H1 (cell line): ENCODE measurements around the gene OTUD1. TPM values are rescaled to one million over a fixed set of nuclear protein-coding genes. Genes with fewer than 3 reads are reported as not detected.

Experiments
- CTCF ChIA-PET: fragments of 300-600 bp; sonication (Branson Sonifier 250); formaldehyde crosslinking; loops from one replicate; lab custom pipeline; 2021; ENCODE audit not compliant: partially characterized antibody; lab: Charles Lee
- POLR2A ChIA-PET: fragments of 300-600 bp; sonication (Branson Sonifier 250); formaldehyde crosslinking; loops from one replicate; lab custom pipeline; 2021; ENCODE audit warnings: inconsistent platforms; ENCODE audit not compliant: partially characterized antibody; lab: Charles Lee
- DNase-seq, 2 experiments: peaks; one replicate each; pipeline versions ENCODE4 v3.0.0 to v3.0.0-alpha.2; 2010 to 2022; ENCODE audit warnings: low spot score in 2 of 2, low read depth in 1 of 2, mixed read lengths in 1 of 2
- FAIRE-seq: peaks from 2 replicates; lab custom pipeline; 2011; peaks lifted over from hg19 to GRCh38; lab: Jason Lieb, UNC
- H2AFZ ChIP-seq: 2 replicates; pipeline ENCODE4 v1.8.1; 2012; ENCODE audit warnings: low read length, inconsistent platforms
- H2AK5ac ChIP-seq: 2 replicates; pipeline ENCODE4 v1.6.1; 2013; ENCODE audit warnings: low read depth, low read length
- H2BK120ac ChIP-seq: replicated peaks from 2 replicates; pipeline ENCODE3; 2013; ENCODE audit warnings: low read depth, low read length, inconsistent platforms
- H2BK12ac ChIP-seq: 2 replicates; pipeline ENCODE4 v1.6.1; 2013; ENCODE audit warnings: low read depth, low read length
- H2BK15ac ChIP-seq: 2 replicates; pipeline ENCODE4 v1.6.1; 2013; ENCODE audit warnings: low read length
- H2BK20ac ChIP-seq: 2 replicates; pipeline ENCODE4 v1.6.1; 2013; ENCODE audit warnings: low read length
- H2BK5ac ChIP-seq: 2 replicates; pipeline ENCODE4 v1.6.1; 2013; ENCODE audit warnings: low read depth, low read length
- H3K14ac ChIP-seq: 2 replicates; pipeline ENCODE4 v1.6.1; 2013; ENCODE audit warnings: inconsistent platforms; ENCODE audit not compliant: insufficient read length
- H3K18ac ChIP-seq: 2 replicates; pipeline ENCODE4 v1.6.1; 2013; ENCODE audit warnings: low read length; ENCODE audit errors: extremely low read depth
- H3K23ac ChIP-seq: 2 replicates; pipeline ENCODE4 v1.6.1; 2013; ENCODE audit warnings: inconsistent platforms; ENCODE audit not compliant: insufficient read length
- H3K23me2 ChIP-seq: 2 replicates; pipeline ENCODE4 v1.6.1; 2013; ENCODE audit warnings: low read depth, low read length
- H3K27ac ChIP-seq: 2 replicates; pipeline ENCODE4 v1.6.1; 2011; ENCODE audit warnings: low read depth, low read length, inconsistent platforms
- H3K27me3 ChIP-seq, 4 experiments: replicated peaks in 1 of 4; 1 replicate in 1 of 4; 2 replicates in 3 of 4; pipeline versions ENCODE4 v1.6.1 to v1.8.1; 2011 to 2013; ENCODE audit warnings: low read length in 3 of 4, mild to moderate bottlenecking in 3 of 4, inconsistent platforms in 2 of 4, mixed read lengths in 2 of 4, moderate library complexity in 1 of 4; ENCODE audit not compliant: control insufficient read depth in 3 of 4, insufficient read depth in 3 of 4; ENCODE audit errors: extremely low read depth in 1 of 4
- H3K36me3 ChIP-seq, 4 experiments: 2 replicates each; pipeline versions ENCODE4 v1.6.1 to v1.8.1; 2011 to 2013; ENCODE audit warnings: mild to moderate bottlenecking in 4 of 4, low read length in 3 of 4, moderate library complexity in 2 of 4, control low read depth in 1 of 4, inconsistent platforms in 1 of 4; ENCODE audit not compliant: insufficient read depth in 4 of 4, control insufficient read depth in 2 of 4
- H3K4ac ChIP-seq: replicated peaks from 2 replicates; pipeline ENCODE3; 2013; ENCODE audit warnings: low read length, low read depth, mixed read lengths, inconsistent platforms; ENCODE audit not compliant: insufficient read length
- H3K4me1 ChIP-seq, 4 experiments: replicated peaks in 1 of 4; 1 replicate in 1 of 4; 2 replicates in 3 of 4; pipeline versions ENCODE4 v1.6.1 to v1.8.1; 2011 to 2013; ENCODE audit warnings: low read length in 3 of 4, inconsistent platforms in 2 of 4, mixed read lengths in 1 of 4; ENCODE audit not compliant: insufficient read depth in 4 of 4, control insufficient read depth in 3 of 4
- H3K4me2 ChIP-seq, 2 experiments: 2 replicates each; pipeline versions ENCODE4 v1.6.1 to v1.8.1; 2011 to 2013; ENCODE audit warnings: low read depth in 2 of 2, low read length in 2 of 2, control low read depth in 1 of 2, inconsistent platforms in 1 of 2, mild to moderate bottlenecking in 1 of 2; ENCODE audit not compliant: insufficient read depth in 1 of 2
- H3K4me3 ChIP-seq, 4 experiments: fragments of 200-600, 300-600 bp in 1 of 4; sonication (generic), shearing (Covaris generic), sonication (Bioruptor Twin) in 1 of 4; 2 replicates each; pipeline versions ENCODE4 v1.5.1 to v1.8.1; 2011 to 2016; ENCODE audit warnings: low read length in 4 of 4, low read depth in 3 of 4, control low read depth in 2 of 4, inconsistent platforms in 2 of 4, mild to moderate bottlenecking in 2 of 4, mixed read lengths in 1 of 4, moderate library complexity in 1 of 4; ENCODE audit not compliant: insufficient read depth in 2 of 4; ENCODE audit errors: extremely low read depth in 1 of 4
- H3K56ac ChIP-seq: replicated peaks from 2 replicates; pipeline ENCODE3; 2013; ENCODE audit warnings: low read depth, mild to moderate bottlenecking, mixed read lengths, low read length, inconsistent platforms; ENCODE audit not compliant: insufficient read length
- H3K79me1 ChIP-seq: 2 replicates; pipeline ENCODE4 v1.6.1; 2013; ENCODE audit warnings: low read depth, low read length, control low read depth
- H3K79me2 ChIP-seq, 2 experiments: 2 replicates each; pipeline versions ENCODE4 v1.6.1 to v1.8.1; 2012 to 2013; ENCODE audit warnings: low read length in 2 of 2, mild to moderate bottlenecking in 2 of 2, inconsistent platforms in 1 of 2; ENCODE audit not compliant: insufficient read depth in 2 of 2, control insufficient read depth in 1 of 2
- H3K9ac ChIP-seq, 4 experiments: replicated peaks in 1 of 4; 1 replicate in 1 of 4; 2 replicates in 3 of 4; pipeline versions ENCODE4 v1.6.1 to v1.8.1; 2011 to 2013; ENCODE audit warnings: low read depth in 3 of 4, low read length in 3 of 4, control low read depth in 2 of 4, mild to moderate bottlenecking in 2 of 4, moderate library complexity in 2 of 4, inconsistent platforms in 1 of 4; ENCODE audit errors: extremely low read depth in 1 of 4
- H3K9me3 ChIP-seq, 2 experiments: 2 replicates each; pipeline versions ENCODE4 v1.6.1 to v1.8.1; 2012 to 2013; ENCODE audit warnings: mild to moderate bottlenecking in 2 of 2, moderate library complexity in 2 of 2, control low read depth in 1 of 2, inconsistent platforms in 1 of 2, low read depth in 1 of 2, low read length in 1 of 2, mixed read lengths in 1 of 2; ENCODE audit not compliant: insufficient read depth in 2 of 2
- H4K20me1 ChIP-seq, 2 experiments: replicated peaks in 1 of 2; 2 replicates each; pipeline versions ENCODE3 to v1.8.1; 2011 to 2013; ENCODE audit warnings: inconsistent platforms in 2 of 2, low read length in 2 of 2, mild to moderate bottlenecking in 1 of 2; ENCODE audit not compliant: insufficient read depth in 2 of 2, control insufficient read depth in 1 of 2
- H4K5ac ChIP-seq: 2 replicates; pipeline ENCODE4 v1.6.1; 2013; ENCODE audit warnings: low read length, low read depth, mixed read lengths, inconsistent platforms; ENCODE audit not compliant: insufficient read length
- H4K8ac ChIP-seq: 2 replicates; pipeline ENCODE4 v1.8.0; 2013; ENCODE audit warnings: mild to moderate bottlenecking, moderate library complexity, low read length, inconsistent platforms; ENCODE audit not compliant: insufficient read depth; ENCODE audit errors: extremely low read depth
- H4K91ac ChIP-seq: replicated peaks from 2 replicates; pipeline ENCODE3; 2013; ENCODE audit warnings: low read length, mixed read lengths, inconsistent platforms; ENCODE audit not compliant: insufficient read length
- CBX5 ChIP-seq: fragments of 300-800, 300-1000 bp; sonication (generic); IDR thresholded peaks from 2 replicates; pipeline ENCODE4 v1.7.1; 2016; ENCODE audit warnings: antibody characterized with exemption, low read length, low read depth
- HDAC2 ChIP-seq, 2 experiments: fragments of 300-600 bp in 1 of 2; sonication (generic) in 1 of 2; IDR thresholded peaks; 2 replicates each; pipeline ENCODE4 v1.6.1; 2011 to 2012; ENCODE audit warnings: low read depth in 2 of 2, low read length in 2 of 2, mild to moderate bottlenecking in 2 of 2, moderate library complexity in 2 of 2, borderline replicate concordance in 1 of 2, inconsistent platforms in 1 of 2
- SIX5 ChIP-seq: IDR thresholded peaks from 2 replicates; pipeline ENCODE4 v1.6.1; 2011; ENCODE audit warnings: mild to moderate bottlenecking, low read depth, low read length
- WGBS, 2 experiments: shearing (Covaris generic) in 1 of 2; methylation state at CpG; one replicate each; pipeline versions ENCODE4 v1.1.6 to v1.1.7; 2013 to 2015; ENCODE audit warnings: low lambda C conversion rate in 2 of 2, mixed read lengths in 2 of 2, inconsistent platforms in 1 of 2, low coverage in 1 of 2, missing lambda C conversion rate in 1 of 2; ENCODE audit not compliant: insufficient replicate concordance in 2 of 2, insufficient coverage in 1 of 2, insufficient read length in 1 of 2; ENCODE audit errors: extremely low coverage in 1 of 2, missing lambda C conversion rate in 1 of 2; 5-methylcytosine and 5-hydroxymethylcytosine counted together
- polyA plus RNA-seq, 7 experiments: library from polyadenylated mRNA; depleted of rRNA in 3 of 7; stranded (reverse) in 5 of 7; unstranded in 2 of 7; fragments of >200 nt in 5 of 7; fragments of 200-250 nt in 2 of 7; gene quantifications; 1 replicate in 5 of 7; 2 replicates in 1 of 7; 4 replicates in 1 of 7; pipeline versions ENCODE4 v1.2.1 to v1.2.3, GENCODE V29; 2011 to 2013; ENCODE audit warnings: missing spikeins in 2 of 7, mixed read lengths in 2 of 7
- total RNA-seq: library from RNA; stranded (reverse); fragmentation: NEBNext Ultra II Directional; extraction: Animal tissue kit (Norgen Biotek cat#: 25700); gene quantifications from 2 replicates; pipeline ENCODE4 v1.2.1, GENCODE V29; 2021

Gene OTUD1
- total and polyA plus RNA-seq, 2 of the 8 experiments (the other 6 are each of a cell fraction or from before 2014, with no cell fraction given): 1.3 to 7.1 TPM

DNA sequence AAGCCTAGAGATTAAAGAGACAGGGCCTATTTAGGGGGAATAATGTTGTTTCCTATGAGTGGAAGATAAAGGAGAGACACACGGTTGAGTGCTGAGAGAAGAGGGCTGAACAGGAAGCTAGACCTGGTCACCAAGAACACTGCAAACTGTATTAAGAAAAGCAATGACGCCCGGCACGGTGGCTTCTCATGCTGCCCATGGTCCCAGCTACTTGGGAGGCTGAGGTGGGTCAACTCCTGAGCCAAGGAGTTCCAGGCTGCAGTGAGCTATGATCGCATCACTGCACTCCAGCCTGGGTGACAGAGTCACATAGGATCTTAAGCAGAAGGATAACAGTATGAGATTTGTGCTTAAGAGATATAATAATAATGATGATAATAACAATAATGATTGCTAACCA is 19.7 kb upstream of the OTUD1 start:
- H3K56ac ChIP-seq: no peak overlapping the region
- no peaks in the 10 kb centered on the region for H3K79me2 ChIP-seq
- no peak overlapping the region for H3K9ac ChIP-seq
- H3K4me3 ChIP-seq: no peak overlapping the region
- ChIA-PET POLR2A (interaction anchor here (0.6 kb wide), 1 partner anchor 33 kb away, joined by 4 read pairs; no protein-coding TSS in a partner anchor), CTCF (interaction anchor here (0.9 to 1.5 kb wide), 2 partner anchors 19 to 78 kb away, joined by 3 read pairs; no protein-coding TSS in a partner anchor)
- no peak overlapping the region for H3K4me2 ChIP-seq
- no peak overlapping the region for H3K27ac ChIP-seq
- no peak overlapping the region for H3K18ac ChIP-seq
- H4K5ac ChIP-seq: no peak overlapping the region
- no peak overlapping the region for H2BK120ac ChIP-seq
- H3K4me1 ChIP-seq: peaks cover 0 to 10% (median 9%) of the 10 kb centered on the region in 4 experiments; a peak in 5 of 7 replicates
- H3K27me3 ChIP-seq: no peaks in the 10 kb centered on the region
- no peak overlapping the region for H2BK15ac ChIP-seq
- H3K23me2 ChIP-seq: no peaks in the 10 kb centered on the region; the same call in 1 of the 2 replicates
- no peaks in the 10 kb centered on the region for H3K9me3 ChIP-seq
- no peak overlapping the region for H2AFZ ChIP-seq
- TF ChIP-seq SIX5: no peak
- no peak for TF ChIP-seq CBX5
- no peak for TF ChIP-seq HDAC2 (IDR thresholded peaks at IDR 0.05; ENCODE audit: borderline replicate concordance in 1 of 2, low read depth in 2 of 2, low read length in 2 of 2)
- TF ChIP-seq, all 59 proteins: peak for 0
- Histone ChIP-seq H4K20me1 (no peaks in the 10 kb centered on the region), H3K23ac (no peak overlapping the region), H3K14ac (no peak overlapping the region), H2BK5ac (peak overlapping the region; percentile 6; the same call in 1 of the 2 replicates), H2AK5ac (no peak overlapping the region), H3K4ac (no peak overlapping the region), H4K91ac (peak overlapping the region; percentile 84), H2BK20ac (peak overlapping the region; percentile 82), H4K8ac (no peak overlapping the region), H3K79me1 (no peaks in the 10 kb centered on the region), H3K36me3 (no peaks in the 10 kb centered on the region), H2BK12ac (0 out of 2 replicates have a peak overlapping the region, but pooled peaks have one; percentile 5)
- FAIRE-seq (no peak), DNase-seq (no peak)
- WGBS, 2 experiments: 79% methylated on average over 5 of the region's 5 CpGs; no CpG with 5 or more reads in 1 of the 2 experiments
